ENCODE results near the gene CARNS1.

CARNS1 gene

GRCh38 chr11:67405688-67406339 lies 9.7 kb upstream of the CARNS1 start:
- no peak overlapping the region for H3K27ac ChIP-seq
- TF ChIP-seq CTCF (conservative IDR thresholded peaks at IDR 0.05) = no peak

GRCh38 chr11:67406420-67406968 lies 9.0 kb upstream of the CARNS1 start:
- TF ChIP-seq CTCF (conservative IDR thresholded peaks at IDR 0.05) = no peak
- no peak overlapping the region for H3K27ac ChIP-seq

GRCh38 chr11:67406969-67407687 lies 8.3 kb upstream of the CARNS1 start:
- TF ChIP-seq CTCF (conservative IDR thresholded peaks at IDR 0.05) = no peak

GRCh38 chr11:67407688-67408163 lies 7.8 kb upstream of the CARNS1 start:
- H3K27ac ChIP-seq = no peak overlapping the region

More at GRCh38 chr11:67406969-67407687, 8.3 kb upstream of the CARNS1 start:
- H3K27ac ChIP-seq = no peak overlapping the region

GRCh38 chr11:67408437-67409200 lies 6.9 kb upstream of the CARNS1 start:
- H3K27ac ChIP-seq = no peak overlapping the region
- TF ChIP-seq CTCF (conservative IDR thresholded peaks at IDR 0.05) = no peak

More at GRCh38 chr11:67407688-67408163, 7.8 kb upstream of the CARNS1 start:
- no peak for TF ChIP-seq CTCF (conservative IDR thresholded peaks at IDR 0.05)

GRCh38 chr11:67409261-67409666 lies 6.2 kb upstream of the CARNS1 start:
- no peak overlapping the region for H3K27ac ChIP-seq
- no peak for TF ChIP-seq CTCF (conservative IDR thresholded peaks at IDR 0.05)
